Suppressor macrophage treated with lipopolysaccharide for 4 hours (primary cell): ENCODE results near the gene BCAP31.

Experiments used
- DNase-seq: peaks from one replicate; pipeline ENCODE4 v3.0.0-alpha.2; 2020

The BCAP31 gene

GRCh38 chrX:153672531-153673427 is 51.4 kb downstream of the BCAP31 start:
- DNase-seq = no peak

GRCh38 chrX:153671589-153672530 is 52.3 kb downstream of the BCAP31 start:
- DNase-seq = no peak

DNA sequence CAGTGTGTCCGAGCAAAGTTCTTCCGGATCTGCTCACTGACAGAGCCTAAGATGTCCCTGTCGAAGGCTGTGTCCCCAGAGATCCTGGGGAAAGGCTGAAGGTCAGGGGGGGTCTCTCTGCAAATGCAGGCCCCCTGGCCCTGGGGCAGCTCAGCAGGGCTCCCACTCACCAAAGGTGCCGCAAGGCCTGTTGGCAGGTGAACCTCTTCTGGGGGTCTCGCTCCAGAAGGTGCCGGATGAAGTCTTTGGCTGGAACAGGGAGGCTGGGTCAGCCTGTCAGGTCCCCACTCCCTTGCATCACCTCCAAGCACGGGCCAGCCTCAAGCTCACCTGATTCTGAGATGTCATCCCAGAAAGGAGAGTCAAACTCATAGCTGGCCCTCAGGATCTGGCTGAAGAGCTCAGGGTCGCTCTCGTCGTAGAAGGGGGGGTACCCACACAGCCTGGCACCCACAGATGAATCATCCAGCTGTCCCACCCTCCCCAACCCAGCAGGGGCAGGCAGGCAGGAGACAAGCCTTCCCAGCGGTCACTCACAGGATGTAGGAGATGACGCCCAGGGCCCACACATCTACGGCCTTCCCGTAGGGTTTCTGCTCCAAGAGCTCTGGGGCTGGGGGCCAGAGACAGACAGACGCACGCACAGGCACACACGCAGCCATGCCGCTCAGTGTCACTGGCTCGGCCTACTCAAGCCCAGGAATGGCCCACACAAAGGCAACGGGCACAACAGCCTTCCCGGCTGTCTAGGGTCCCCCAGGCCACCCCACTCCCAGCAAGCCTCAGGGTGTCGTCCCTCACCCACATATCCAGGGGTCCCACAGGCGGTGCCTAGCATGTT is 53.2 kb downstream of the BCAP31 start:
- no peak for DNase-seq

GRCh38 chrX:153669901-153670731 is 54.1 kb downstream of the BCAP31 start:
- no peak for DNase-seq

DNA sequence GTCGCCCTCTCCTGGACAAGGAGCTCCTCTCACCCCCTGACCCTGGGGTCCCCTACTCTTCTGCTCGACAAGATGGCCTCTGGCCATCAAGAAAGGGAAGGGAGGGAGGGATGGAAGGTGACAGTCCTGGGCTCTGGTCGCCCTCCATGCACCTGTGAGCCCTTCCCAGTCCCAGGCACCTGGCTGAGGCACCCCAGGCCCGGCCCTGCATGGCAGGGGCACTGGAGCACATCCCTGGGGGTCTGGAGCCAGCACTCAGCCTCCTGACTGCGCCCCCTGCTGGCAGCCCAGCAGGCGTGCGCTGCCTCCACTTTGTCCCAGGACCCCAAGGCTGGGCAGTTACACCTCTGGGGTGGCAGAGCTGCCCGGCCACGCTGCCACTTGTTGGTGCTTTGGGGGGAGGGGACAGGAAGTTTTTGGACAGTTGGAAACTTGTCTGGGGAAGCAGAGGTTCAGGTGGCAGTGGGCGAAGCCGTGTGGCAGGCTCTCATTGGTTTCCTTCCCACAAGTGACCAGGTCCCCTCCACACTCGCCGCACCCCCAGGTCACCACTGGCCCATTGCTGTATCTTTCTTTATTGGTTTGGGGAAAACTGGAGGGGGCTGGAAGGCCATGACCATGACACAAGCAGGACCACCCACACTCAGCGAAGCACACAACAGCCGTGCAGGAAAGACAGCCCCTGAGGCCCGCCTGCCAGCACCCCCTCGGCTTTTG is 54.9 kb downstream of the BCAP31 start:
- peak; percentile 38 for DNase-seq

DNA sequence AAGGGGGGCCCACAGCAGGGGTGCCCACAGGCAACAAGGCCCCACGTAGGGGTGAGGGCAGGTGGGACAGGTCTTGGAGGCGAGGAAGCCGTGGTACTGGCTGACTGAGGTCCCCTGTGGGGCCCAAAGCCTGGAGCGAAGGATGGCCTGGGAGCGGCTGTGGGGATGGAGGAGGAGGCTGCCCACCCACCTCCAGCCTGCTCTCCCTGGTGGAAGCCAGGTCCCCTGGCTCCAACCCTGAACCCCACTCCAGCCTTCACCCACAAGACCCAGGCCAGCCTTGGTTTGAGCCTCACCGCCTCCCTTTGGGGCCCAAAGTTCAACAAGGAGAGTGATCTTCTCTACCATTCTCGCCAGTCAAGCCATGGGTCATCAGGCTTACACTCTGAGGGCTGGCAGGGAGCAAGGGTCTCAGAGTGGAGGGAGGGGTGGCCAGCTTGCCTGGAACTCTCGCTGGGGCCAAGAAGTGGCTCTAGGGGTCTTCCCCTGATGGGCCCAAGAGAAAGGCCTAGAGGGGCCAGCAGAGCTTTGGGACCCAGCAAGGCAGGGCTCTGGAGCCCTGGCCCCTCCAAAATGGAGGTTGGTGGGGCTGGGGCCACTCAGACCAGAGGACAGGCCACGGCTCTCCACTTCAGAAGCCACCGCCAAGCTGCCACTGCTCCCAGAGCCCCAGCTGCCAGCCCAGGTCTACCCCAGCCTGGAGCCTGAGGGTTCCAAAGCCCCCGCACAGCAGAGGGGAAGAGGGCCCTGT is 55.6 kb downstream of the BCAP31 start:
- DNase-seq = no peak

- DNase-seq = peak; percentile 82
Measured at GRCh38 chrX:153667956-153668396, 56.2 kb downstream of the BCAP31 start.

- DNase-seq = no peak
Measured at GRCh38 chrX:153667281-153667955, 56.8 kb downstream of the BCAP31 start.

GRCh38 chrX:153665726-153666306 is 58.4 kb downstream of the BCAP31 start:
- DNase-seq = no peak

GRCh38 chrX:153662266-153662665 is 61.9 kb downstream of the BCAP31 start:
- DNase-seq = peak; percentile 52

GRCh38 chrX:153659268-153659667 is 64.9 kb downstream of the BCAP31 start:
- no peak for DNase-seq

DNA sequence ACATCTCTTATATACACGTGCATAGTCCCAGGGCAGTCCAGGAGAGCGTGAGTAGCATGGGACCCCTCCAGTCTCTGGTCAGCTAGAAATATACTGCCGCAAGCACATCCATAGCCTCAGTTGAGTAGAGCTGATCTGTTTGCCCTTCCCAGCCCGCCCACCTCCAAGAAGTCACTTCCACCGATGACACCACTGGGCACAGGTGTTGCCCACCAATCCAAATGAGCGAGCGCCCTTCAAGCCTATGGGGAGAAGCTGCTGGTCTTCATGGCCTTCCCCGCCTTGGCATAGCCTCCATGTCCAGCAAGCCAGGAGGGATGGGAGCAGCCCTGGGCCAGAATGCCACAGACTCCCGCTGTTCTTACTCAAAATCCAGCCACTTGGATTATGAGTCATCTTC is 67.0 kb downstream of the BCAP31 start:
- no peak for DNase-seq

- DNase-seq = no peak
Measured at GRCh38 chrX:153653556-153653955, 70.6 kb downstream of the BCAP31 start.

DNA sequence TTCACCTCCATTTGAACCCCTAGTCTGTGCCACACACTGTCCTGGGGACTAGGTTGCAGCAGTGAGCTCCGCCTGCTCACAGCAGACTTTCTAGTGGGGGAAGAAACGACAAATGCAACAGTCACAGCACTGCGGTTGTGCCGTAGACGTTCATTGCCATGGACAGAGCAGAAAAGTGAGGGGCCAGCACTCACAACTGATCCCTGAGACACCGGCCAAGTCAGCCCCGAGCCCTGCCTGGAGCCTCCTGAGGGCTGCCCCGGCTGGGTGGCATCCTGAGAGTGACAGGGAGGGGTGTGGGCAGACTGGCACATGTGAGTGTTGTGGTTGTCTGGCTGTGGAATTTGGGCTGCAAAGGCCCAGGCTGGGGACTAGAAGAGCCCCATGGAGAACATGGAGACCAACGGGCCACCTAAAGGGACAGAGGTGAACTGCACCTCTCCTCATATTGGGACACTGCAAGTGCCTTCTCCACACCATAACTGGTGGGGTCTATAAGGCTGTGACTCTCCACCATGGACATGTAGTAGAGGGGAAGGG is 72.6 kb downstream of the BCAP31 start:
- DNase-seq = no peak

DNA sequence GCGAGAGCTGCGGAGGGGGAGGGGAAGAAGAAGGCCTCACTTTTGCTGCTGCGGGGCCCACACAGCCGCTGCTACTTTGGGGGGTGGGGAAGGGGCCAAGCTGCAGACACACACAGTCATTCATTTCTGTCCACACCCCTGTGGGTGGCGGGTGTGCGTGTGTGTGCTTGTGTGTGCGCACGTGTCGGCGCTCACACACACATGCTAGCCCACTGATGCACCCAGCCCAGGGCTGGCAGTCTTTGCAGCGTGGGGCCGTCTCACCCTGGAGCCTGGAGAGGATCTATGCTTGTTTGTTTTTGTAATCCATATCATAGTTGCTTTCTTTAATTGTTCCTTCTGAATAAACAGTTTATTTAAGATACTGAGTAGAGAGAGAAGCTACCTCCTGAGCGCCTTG is 73.2 kb downstream of the BCAP31 start:
- no peak for DNase-seq
